ENCODE results near the gene SOWAHA.

DNA sequence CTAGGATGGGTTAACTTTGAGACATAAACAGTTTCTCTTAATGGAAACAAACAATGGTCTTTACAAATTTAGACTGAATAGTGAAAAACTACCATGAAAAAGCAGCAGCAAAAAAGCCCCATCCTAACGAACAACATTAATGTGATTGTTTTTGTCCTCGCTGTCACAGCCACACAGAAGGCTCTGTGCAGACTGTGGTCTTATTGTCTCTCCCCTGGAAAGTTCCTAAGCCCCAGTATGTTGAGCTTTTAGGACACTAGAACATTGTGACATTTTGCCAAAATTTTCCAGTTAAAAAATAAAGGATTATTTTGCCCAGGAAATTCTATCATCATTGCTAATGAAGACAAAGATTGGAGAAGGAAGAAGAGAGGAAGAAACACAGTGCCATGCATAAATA, 12.6 kb upstream of the SOWAHA start:
- TF ChIP-seq, protein P1, sequence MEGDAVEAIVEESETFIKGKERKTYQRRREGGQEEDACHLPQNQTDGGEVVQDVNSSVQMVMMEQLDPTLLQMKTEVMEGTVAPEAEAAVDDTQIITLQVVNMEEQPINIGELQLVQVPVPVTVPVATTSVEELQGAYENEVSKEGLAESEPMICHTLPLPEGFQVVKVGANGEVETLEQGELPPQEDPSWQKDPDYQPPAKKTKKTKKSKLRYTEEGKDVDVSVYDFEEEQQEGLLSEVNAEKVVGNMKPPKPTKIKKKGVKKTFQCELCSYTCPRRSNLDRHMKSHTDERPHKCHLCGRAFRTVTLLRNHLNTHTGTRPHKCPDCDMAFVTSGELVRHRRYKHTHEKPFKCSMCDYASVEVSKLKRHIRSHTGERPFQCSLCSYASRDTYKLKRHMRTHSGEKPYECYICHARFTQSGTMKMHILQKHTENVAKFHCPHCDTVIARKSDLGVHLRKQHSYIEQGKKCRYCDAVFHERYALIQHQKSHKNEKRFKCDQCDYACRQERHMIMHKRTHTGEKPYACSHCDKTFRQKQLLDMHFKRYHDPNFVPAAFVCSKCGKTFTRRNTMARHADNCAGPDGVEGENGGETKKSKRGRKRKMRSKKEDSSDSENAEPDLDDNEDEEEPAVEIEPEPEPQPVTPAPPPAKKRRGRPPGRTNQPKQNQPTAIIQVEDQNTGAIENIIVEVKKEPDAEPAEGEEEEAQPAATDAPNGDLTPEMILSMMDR (IDR thresholded peaks at IDR 0.05; ENCODE audit: poor library complexity, severe bottlenecking) = no peak
- no peak for TF ChIP-seq POLR2AphosphoS5 (IDR thresholded peaks at IDR 0.05)
- TF ChIP-seq, protein P2, sequence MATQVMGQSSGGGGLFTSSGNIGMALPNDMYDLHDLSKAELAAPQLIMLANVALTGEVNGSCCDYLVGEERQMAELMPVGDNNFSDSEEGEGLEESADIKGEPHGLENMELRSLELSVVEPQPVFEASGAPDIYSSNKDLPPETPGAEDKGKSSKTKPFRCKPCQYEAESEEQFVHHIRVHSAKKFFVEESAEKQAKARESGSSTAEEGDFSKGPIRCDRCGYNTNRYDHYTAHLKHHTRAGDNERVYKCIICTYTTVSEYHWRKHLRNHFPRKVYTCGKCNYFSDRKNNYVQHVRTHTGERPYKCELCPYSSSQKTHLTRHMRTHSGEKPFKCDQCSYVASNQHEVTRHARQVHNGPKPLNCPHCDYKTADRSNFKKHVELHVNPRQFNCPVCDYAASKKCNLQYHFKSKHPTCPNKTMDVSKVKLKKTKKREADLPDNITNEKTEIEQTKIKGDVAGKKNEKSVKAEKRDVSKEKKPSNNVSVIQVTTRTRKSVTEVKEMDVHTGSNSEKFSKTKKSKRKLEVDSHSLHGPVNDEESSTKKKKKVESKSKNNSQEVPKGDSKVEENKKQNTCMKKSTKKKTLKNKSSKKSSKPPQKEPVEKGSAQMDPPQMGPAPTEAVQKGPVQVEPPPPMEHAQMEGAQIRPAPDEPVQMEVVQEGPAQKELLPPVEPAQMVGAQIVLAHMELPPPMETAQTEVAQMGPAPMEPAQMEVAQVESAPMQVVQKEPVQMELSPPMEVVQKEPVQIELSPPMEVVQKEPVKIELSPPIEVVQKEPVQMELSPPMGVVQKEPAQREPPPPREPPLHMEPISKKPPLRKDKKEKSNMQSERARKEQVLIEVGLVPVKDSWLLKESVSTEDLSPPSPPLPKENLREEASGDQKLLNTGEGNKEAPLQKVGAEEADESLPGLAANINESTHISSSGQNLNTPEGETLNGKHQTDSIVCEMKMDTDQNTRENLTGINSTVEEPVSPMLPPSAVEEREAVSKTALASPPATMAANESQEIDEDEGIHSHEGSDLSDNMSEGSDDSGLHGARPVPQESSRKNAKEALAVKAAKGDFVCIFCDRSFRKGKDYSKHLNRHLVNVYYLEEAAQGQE (IDR thresholded peaks at IDR 0.05; ENCODE audit: borderline replicate concordance) = no peak
- no peak for TF ChIP-seq TAF1 (IDR thresholded peaks at IDR 0.05; ENCODE audit: low read depth)

Measured in neural cell (in vitro differentiated cells).